HG02610 (cell line): ENCODE data around the gene SPECC1.
"Not testable (repeated sequence)": the region's sequence is repeated elsewhere in the genome, so short reads cannot be mapped to it uniquely, and the experiment has no call there.

Experiments used
- ATAC-seq: cut with Tn5 transposase; IDR thresholded peaks from one replicate; pipeline ENCODE4 v1.9.1; 2021; ENCODE audit warnings: mild to moderate bottlenecking, moderate library complexity; ENCODE audit not compliant: unreplicated experiment

SPECC1 gene

DNA sequence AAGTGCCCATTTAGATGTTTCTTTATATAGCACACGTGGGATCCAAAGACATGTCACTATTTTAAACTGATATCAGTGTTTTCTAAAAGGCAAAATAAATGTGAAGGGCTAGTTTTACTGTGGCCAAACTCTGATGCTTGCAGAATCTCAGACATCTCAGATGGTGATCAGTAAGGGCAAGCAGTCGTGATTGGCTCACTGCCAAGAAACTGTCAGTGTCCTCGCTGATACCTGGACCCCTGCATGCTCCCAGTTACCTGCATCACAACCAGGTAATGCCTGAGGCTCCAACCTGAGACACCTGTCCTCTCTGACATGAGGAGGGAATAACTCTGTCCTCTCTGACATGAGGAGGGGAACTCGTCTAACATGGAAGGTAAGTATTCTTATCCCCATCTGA is 114.0 kb downstream of the SPECC1 start:
- ATAC-seq = no peak

DNA sequence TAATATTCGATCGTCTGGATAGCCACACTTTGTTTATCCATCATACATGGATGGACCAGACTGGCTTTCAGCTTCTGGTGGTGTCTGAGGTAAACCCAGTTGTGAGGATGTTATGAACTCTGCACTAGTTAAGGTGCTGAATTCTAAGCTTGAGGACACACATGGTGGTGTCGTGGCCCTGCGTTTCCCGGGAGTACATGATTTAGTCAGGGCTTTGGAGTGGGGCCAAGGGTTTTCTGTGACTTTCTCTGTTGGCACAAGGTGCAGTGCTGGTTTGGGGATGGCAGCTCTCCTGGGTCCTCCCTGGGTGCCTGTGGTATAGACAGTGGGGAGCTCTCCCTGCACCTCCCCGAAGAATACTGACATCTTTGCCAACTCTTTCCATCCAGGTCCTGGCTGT is 116.6 kb downstream of the SPECC1 start:
- no peak for ATAC-seq

DNA sequence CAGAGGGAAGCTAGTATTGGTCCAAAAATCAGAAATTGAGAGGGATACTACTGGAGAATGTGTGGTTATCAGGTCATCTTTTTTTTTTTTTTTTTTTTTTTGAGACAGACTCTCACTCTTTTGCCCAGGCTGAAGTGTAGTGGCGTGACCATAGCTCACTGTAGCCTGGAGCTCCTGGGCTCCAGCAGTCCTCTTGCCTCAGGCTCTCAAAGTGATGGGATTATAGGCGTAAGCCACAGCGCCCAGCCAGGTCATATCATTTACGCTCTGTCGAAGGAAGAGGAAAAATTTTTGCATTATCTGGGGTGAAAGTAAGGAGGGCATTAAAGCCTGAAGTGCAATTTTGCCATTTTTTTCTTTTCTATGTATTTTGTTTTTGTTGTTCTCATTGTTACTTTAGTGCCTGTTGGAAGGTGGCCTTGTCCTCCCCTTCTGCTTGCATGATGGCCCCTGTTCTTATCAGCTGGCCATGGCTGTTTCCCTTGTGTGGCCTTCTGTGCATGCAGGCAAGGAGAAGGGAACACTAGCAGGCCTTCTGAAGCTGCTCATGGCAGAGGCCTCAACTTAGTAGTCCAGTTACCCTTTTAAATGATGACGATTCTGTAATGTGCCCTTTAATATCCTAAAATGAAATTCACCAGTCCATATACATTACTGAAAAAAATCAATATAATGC is 118.3 kb downstream of the SPECC1 start:
- ATAC-seq = no peak

DNA sequence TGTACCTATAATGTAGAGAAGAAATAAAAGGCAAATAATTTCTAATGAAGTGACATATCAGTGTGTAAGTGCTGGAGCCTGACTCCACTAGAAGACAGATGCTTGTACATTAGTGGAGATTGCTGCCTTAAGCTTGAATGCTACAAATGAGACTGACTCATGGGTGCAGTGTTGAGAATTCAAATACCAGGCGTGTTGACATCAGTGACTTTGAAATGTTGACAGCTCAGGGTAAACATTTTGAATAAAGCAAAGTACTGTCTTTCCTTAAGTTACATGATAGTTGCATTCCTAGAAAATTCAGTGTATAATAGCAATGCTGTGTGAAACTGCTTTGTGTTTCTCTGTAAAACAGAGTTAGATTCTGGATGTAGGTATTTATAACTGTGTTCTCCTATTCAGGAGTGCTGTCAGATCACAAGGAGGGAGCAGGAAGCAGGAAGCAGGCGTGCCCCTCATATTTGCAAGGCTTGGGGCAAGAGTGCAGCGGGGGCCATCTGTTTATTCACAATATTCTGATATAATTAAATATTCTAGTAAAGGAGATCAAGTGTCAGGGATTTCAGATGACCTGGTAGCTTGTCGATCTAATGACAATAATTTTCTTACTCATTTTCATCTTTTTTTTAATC is 119.0 kb downstream of the SPECC1 start:
- no peak for ATAC-seq

DNA sequence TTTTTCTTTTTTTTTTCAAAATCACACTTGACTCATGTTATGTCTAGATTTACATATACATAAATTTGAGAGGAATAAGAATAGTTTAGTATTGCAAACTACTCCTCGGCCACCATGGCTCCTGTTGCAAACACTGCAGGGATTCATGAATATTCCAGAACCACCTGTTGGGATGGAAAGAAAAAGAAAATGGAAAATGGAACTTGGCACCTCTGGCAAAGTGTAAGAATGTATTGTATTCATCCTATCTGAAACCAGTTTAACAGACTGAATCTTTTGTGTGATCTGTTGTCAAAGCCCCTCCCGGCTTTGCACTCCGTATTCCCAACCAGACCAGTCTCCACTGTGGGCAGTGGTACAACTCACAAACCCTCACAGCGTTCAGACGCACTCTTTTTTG is 124.4 kb downstream of the SPECC1 start:
- no peak for ATAC-seq

DNA sequence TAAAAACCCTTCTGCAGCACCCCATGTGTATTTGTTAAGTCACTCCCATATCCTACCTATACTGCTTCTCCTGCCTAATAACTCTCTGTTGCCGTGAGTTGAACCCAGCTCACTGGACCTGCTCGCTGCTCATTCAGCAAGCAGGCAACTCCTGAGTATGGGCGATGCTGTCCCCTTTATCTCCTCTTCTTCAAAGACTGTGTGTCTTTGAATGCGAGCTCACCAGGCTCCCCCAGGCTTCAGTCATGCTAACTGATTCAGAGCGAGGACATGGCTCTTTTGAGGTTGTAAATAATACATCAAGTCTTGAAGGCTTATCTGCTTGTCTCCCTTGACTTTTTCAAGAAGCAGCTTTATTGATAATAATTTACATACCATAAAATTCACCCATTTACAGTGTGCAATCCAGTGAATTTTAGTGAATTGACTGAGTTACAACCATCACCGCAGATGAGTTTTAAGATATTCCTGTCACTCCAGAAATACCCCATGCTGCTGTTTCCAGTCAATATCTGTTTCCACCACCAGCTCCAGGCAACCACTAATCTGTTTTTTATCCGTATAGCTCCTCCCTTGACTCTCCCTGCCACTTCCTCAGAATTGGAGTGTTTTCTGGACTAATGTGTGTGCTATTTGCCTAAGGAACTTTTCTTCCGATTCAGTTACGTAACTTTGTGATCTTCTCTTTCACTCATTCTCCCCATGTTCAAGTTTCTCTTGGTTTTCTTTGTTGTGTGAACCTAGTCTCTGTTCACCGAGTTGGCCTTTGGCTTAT is 132.2 kb downstream of the SPECC1 start:
- ATAC-seq = no peak

DNA sequence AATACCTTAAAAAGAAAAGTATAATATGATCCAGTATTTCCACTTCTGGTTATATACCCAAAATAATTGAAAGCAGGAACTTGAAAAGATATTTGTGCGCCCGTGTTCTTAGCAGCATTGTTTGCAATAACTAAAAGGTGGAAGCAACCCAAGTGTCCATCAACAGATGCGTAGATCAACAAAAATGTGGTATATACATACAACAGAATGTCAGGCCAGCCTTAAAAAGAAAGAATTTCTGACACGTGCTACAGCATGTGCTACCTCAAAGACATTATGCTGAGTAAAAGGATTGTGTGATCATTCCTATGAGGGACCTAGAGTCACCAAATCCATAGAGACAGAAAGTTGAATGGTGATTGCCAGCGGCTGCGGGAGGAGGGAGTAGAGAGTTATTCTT is 133.1 kb downstream of the SPECC1 start:
- ATAC-seq = no peak

DNA sequence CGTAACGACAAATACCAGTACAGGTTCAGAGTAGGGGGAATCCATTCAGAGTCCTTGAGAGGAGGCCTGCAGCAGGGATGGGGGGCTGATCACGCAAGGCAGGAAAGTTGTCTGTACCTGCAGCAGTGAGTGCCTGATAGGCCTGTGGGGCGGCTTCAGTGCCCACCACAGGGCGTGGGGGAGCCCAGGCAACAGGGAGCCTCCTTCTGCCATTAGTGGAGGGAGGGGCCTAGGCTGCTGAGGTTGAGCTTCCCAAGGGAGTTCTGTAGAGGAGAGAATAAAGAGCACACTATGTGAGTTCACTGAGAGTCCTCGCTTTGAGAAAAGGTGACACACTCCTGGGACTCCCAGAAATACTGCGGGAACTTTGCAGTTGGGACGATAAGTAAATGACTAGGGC is 134.6 kb downstream of the SPECC1 start:
- ATAC-seq = no peak

DNA sequence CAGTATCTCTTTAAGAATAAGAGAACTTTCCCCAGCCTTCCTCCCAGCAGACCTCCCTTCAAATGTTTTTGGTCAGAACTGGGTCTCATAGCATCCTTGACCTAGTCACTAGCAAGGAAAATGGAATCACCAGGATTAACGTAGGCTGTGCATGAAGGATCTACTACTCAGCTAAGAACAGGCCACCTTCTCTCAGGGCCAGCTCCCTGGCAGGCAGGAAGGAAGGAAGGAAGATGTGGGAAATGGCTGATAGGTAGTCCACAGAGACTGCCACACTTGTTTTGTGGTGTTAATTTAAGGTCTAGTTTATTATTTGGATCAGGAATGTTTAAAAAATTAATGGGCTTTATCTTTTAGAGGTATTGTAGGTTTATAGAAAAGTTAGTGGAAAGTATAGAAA is 136.4 kb downstream of the SPECC1 start:
- ATAC-seq = no peak

DNA sequence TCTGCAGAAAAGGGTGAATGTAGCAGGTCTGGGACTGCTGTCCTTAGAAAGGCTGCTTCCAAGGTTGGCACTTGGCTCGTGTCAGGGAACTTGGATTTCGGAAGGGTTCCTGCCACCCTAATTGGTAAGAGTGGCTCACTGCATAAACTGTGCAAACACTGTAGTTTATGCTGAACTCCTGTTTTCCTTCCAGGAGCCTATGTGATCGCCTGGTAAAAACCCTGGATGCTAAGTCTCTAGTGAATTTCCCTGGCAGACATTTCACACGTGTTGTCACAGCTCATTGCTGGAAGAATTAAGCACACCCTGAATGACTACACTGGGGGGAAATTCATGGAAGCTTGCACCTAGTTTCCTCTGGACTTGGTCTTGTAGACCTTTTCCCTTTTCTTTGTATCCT is 140.1 kb downstream of the SPECC1 start:
- ATAC-seq = no peak

DNA sequence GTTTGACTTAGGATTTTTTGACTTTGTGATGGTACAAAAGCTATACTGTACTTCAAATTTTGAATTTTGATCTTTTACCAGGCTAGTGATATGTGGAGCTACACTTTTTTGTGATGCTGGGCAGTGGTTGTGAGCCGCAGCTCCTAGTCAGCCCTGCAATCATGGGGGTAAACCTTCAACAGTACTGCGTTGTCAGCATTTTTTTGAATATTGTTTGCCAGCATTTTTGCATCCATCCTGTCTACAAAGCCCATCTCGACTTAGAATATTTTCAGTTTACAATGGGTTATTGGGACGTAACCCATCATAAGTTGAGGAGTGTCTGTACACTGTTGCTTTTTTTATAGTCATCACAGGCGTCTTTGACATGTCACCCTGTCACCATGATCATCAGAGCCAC is 142.0 kb downstream of the SPECC1 start:
- no peak for ATAC-seq

DNA sequence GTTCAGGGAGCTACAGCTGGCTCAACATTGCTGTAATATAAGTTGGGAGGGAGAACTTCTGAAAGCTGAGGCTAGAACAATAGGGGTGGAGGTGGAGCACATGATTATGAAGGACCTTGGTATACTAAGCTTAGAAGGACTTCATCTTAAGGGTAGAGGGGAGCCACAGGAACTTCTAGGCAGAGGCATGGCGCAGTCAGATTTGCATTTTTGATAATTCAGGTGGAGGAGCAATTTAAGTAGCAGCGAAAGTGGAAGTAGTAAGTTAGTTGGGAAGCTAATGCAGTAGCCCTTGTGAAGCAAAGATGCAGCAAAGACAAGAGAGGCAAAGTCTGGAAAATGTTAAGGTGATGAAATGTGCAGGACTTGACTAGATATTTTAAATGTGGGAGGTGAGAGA is 144.1 kb downstream of the SPECC1 start:
- no peak for ATAC-seq

DNA sequence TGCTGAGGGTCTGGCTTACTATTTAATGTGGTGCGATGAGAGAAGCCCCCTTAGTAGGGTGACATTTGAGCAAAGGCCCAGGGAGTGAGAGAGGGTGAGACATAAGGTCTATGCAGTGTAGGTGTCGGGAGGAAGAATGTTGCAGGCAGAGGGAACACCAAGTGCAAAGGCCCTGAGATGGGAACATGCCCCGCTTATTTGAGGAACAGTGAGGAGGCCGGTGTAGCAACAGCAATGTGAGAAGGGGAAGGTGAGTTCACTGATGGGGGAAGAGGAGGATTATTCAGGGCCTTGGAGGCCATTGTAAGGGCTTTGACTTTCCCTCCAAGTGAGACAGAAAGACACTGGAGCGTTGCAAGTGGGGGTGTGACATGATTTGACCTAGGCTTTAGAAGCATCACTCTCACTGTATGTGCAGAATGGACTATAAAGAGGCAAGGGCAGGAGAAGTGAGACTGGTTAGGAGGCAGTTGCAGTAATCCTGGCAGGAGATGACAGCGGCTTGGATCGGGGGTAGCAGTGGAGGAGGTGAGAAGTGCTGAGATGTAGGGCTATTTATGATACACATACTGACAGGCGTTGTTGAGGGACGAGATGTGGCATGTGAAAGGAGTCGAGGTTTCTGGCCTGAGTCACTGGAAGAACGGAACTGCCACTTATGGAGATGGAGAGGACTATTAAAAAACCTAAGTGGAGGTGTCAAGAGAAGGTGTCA is 145.3 kb downstream of the SPECC1 start:
- no peak for ATAC-seq

DNA sequence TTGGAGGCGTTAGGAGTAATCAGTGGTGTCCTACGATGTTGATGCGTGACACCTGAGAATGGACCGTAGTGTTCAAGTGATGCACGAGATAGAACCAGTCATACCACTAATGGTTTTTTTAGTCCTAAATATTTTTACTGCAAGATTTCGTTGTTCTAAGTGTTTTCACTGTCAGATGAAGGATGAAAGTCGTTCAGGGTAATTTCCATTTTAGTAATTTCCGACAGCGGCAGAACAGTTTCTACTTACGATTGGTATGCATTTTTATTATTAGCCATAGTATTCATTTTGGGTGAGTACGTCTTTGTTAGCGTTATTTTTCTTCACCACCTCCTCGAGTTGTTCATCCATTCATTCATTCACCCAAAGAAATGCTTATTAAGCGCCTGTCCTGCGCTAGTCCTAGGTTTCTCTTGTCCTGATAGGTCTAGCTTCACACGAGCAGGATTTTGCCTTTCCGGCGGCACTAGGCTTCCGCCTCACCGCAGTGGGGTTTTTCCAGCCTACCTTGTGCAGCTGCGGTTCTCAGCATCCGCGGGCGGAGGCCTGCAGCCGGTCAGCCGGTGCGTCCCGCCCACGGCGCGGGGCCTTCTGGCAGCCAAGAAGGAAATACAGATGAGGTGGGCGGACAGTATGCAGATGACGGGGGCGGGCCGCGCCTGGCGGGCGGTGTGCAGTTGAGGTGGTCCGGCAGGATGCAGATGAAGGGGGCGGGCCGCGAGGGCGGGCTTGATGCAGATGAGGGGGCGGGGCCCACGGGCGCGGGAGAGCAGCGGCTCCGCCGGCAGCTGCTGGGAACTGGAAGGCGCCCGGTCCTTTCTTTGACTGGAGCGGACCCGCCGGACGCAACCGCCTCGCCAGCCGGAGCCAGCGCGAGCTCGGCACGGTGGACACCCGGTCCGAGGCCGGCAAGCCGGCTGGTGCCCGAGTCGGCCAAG is 146.4 kb downstream of the SPECC1 start:
- peak; percentile 95 for ATAC-seq

DNA sequence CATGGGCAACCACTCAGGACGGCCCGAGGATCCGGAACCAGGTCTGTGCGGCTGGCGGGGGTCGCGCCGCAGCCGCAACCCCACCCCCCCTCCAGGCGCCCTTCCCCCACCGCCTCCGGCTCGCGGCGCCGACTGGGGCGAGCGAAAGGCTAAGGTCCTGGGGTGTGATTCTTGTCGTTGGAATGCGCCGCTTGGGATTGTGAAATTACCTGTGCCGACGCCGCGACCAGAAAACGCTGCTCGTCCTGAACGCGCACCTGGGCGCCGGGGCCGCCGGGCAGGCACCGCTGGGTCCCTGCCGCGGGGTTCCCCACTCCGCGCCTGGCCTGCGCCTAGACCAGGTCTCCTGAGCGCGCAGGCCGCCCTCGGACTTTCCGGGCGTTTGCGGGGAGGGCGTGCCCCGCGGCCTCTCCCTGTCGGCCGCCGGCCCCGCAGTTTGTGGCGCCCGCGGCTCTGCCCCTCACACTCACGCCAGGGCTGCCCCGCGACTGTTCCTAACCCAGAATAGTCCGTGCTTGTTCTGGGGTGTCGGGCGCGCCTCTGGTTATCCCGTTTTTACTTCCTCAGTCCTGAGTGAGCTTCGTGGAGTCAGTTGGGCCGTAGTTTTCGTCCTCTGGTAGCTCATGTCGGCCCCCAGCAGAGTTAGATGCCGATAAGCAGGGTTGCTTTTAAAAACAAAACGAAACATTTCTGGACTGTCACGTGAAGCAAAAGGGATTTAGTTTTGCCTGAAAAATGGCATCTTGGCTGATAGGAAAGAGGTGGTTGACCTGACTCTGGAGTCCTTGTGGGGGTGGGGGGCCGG is 147.2 kb downstream of the SPECC1 start:
- ATAC-seq = no peak

DNA sequence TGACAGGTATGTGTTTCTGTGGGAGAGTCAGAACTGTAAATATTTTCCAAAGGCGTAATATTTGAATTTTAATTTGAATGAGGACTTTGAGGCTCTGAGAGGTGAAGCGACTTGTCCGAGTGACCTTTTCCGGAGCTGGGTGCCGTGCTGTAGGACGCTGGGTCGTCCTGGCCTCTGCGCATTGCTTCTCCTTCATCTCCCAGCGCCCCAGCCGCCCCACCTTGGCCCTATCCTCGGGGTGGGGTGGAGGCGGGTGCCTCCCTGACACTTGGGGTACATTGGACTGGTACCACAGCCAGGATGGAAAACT is 147.8 kb downstream of the SPECC1 start:
- ATAC-seq = no peak

DNA sequence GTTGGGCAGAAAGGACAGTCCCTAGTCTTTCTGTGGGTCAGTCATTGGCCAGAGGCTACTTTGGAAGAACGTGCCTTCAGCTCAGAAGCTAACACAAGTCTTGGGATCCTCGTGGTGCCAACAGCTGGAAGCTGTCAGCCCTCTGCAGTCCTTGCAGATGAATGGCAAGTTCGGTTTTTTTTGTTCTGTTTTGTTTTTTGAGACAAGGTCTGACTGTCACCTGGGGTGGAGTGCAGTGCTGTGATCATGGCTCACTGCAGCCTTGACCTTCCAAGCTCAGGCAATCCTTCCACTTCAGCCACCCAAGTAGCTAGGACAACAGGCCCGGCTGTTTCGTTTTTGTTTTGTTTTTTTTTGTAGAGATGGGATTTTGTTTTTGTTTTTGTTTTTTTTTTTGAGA is 149.4 kb downstream of the SPECC1 start:
- no peak for ATAC-seq

DNA sequence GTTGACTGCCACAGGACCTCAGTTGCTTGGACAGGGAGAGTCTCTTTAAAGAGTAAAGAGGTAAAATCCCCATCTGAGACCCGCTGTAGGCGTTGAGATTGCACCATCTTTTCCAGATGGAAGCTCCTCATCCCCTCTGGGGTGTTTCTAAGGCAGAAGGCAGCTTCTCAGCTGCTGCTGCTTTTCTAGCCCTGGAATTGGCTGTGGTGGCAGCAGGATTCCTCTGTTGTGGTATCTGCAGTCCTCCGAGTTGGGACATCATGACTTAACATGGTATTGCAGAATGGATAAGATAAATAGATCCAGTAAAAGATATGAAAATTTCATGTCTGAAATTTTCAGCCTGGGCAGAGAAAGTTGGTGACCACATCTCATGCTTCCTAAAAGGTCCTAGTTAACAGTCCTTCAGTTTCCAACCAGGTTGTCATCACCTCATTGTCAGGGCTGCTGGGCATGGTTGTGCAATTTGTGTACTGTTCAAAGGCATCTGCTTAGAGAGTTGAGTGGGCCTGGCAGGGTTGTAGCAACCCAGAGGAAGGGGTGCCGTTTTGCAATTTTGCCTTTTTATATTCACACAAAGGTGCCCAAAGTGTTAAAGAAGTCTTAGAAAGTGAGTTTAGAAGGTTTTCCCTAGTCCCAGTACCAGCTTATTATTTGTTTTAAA is 150.4 kb downstream of the SPECC1 start:
- no peak for ATAC-seq

DNA sequence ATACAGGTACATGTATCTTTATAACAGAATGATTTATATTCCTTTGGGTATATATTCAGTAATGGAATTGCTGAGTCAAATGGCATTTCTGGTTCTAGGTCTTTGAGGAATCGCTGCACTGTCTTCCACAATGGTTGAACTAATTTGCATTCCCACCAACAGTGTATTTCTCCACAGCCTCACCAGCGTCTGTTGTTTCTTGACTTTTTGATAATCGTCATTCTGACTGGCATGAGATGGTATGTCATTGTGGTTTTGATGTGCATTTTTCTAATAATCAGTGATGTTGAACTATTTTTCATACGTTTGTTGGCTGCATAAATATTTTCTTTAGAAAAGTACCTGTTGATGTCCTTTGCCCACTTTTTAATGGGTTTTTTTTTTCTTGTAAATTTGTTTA is 156.4 kb downstream of the SPECC1 start:
- not testable (repeated sequence) for ATAC-seq
